Measurements from ENCODE around the gene INSL3.

INSL3 gene

DNA sequence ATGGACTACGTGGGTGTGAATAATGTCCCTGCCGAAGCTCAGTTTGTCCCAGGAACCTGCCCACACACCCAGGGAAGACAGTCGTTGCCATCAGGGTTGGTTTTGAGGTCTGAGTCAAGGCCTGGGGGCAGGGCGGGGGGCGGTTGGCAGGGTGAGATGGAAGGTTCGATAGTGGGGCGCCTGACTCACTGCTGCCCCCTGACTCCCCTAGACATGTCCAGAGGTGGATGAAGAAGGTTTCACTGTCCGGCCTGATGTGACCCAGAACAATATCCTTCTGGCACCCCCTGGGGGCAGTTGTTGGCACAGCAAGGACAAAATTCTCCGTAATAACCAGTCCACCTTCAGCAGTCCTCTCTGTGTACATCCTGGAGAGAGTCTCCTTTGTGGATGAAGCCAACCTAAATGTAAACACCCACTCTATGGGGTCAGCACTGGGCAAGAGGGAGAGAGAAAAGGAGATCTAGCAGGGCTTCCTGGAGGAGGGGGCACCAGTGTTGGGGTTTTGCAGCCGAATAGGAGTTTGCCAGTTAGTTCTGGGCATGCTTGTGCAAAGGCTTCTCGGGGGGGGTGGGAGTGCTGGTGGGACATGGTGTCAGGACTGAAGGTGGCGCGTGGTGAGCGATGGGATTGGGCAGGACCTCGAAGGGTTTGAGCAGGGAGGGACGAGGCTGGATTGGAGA is 45.9 kb downstream of the INSL3 start:
- Mint-ChIP-seq H3K4me3 (peak overlapping the region; percentile 77), H3K27me3 (no peaks in the 10 kb centered on the region), H3K27ac (peak overlapping the region; percentile 98), H3K9me3 (no peaks in the 10 kb centered on the region), H3K36me3 (peaks cover 29% of the 10 kb centered on the region), H3K4me1 (peaks cover 40% of the 10 kb centered on the region)
- ATAC-seq (ENCODE audit: low read depth): no peak
- DNase-seq (ENCODE audit: low spot score in 2 of 2): no peak

DNA sequence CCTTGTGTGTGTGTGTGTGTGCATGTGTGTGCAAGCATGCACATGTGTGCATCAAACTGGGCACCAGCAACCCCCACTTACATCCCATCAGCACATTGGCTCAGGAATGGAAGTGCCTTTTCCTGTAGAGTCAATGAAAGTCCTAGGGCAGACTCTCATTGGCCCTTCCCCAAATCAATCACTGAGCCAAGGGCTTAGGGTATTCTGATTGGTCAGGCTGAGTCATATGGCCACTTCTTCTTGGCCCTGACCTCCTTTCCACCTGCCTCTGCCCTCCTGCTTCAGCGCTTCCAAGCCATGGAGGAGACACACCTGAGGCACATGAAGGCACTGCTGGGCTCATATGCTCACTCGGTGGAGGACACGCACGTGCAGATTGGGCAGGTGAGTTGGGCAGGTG is 49.1 kb downstream of the INSL3 start:
- H3K9me3 Mint-ChIP-seq: no peaks in the 10 kb centered on the region
- peaks cover 22% of the 10 kb centered on the region for H3K4me1 Mint-ChIP-seq
- H3K36me3 Mint-ChIP-seq: peaks cover 28% of the 10 kb centered on the region
- no peak for ATAC-seq (ENCODE audit: low read depth)
- peak overlapping the region; percentile 31 for H3K27ac Mint-ChIP-seq
- DNase-seq (ENCODE audit: low spot score in 2 of 2): no peak
- no peaks in the 10 kb centered on the region for H3K27me3 Mint-ChIP-seq
- H3K4me3 Mint-ChIP-seq: no peak overlapping the region

DNA sequence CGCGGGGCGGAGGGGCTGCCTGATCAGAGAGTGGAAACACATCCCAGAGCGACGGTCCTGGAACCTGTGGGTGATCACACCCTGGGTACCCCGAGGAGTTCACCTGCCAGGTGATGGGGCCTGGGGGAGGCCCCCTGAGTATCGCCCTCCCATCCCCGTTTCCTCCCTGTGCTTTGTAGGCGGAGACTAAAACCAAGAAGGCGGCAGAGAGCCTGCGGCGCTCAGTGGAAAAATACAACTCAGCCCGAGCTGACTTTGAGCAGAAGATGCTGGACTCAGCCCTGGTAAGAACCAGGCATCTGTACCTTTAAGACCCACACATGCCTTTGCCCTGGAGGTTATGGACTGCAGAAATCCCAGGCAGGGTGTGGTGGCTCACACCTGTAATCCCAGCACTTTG is 50.7 kb downstream of the INSL3 start:
- H3K27ac Mint-ChIP-seq: no peak overlapping the region
- no peaks in the 10 kb centered on the region for H3K27me3 Mint-ChIP-seq
- peaks cover 14% of the 10 kb centered on the region for H3K4me1 Mint-ChIP-seq
- DNase-seq (ENCODE audit: low spot score in 2 of 2) (no peak), ATAC-seq (ENCODE audit: low read depth) (no peak)
- no peak overlapping the region for H3K4me3 Mint-ChIP-seq
- H3K36me3 Mint-ChIP-seq: peaks cover 32% of the 10 kb centered on the region
- no peaks in the 10 kb centered on the region for H3K9me3 Mint-ChIP-seq

DNA sequence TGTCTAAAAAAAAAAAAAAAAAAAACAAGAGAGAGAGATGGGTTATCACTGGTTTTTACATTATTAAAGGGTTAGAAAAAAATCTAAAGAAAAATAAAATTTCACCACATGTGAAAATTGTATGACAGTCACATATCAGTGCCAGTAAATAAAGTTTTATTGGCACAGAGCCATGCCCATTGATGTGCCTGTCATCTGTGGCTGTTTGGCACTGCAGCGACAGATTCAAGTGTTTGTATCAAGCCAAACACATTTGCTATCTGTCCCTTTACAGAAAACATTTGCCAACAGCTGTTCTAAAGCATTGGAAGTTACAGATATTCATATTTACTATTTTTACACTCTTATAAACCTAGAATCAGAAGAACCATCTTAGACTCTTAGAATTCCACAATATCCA is 53.8 kb downstream of the INSL3 start:
- ATAC-seq (ENCODE audit: low read depth) (no peak), DNase-seq (ENCODE audit: low spot score in 2 of 2) (no peak)
- Mint-ChIP-seq H3K4me1 (peaks cover 12% of the 10 kb centered on the region), H3K36me3 (peaks cover 34% of the 10 kb centered on the region), H3K9me3 (no peaks in the 10 kb centered on the region), H3K4me3 (no peak overlapping the region), H3K27me3 (no peaks in the 10 kb centered on the region), H3K27ac (no peak overlapping the region)

DNA sequence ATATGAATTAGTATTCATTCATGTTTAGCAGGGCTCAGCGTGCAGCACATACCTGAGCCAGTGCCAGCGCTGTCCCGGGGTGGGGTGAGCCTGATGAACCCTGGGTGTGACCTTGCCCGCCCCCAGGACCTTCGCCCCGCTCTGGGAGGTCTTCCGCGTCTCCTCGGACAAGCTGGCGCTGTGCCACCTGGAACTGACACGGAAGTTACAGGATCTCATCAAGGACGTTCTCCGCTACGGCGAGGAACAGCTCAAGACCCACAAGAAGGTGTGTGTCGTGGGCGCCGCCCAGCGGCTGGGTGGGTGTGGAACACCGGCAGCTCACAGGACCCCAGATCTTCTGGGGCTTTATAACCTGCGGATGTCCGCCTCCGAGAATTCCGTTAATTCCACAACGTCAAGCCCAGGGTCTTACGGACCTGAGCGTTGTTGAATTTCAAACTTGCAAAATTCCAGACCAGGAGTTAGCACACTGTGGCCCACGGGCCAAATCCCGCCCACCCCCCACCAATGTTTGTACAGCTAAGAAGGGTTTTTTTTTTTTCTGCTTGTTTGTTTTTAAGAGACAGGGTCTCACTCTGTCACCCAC is 54.7 kb downstream of the INSL3 start:
- ATAC-seq (ENCODE audit: low read depth) (peak; percentile 78), DNase-seq (ENCODE audit: low spot score in 2 of 2) (peak; percentile 62 to 66)
- H3K36me3 Mint-ChIP-seq: peaks cover 31% of the 10 kb centered on the region

More for the DNA sequence above, 54.7 kb downstream of the INSL3 start:
- H3K4me3 Mint-ChIP-seq: peak overlapping the region; percentile 47
- peak overlapping the region; percentile 39 for H3K27ac Mint-ChIP-seq
- no peaks in the 10 kb centered on the region for H3K9me3 Mint-ChIP-seq
- H3K4me1 Mint-ChIP-seq: peaks cover 10% of the 10 kb centered on the region
- no peaks in the 10 kb centered on the region for H3K27me3 Mint-ChIP-seq
